GM23338 (cell line): ENCODE measurements around the gene CCL24. TPM values are rescaled to one million over a fixed set of nuclear protein-coding genes. Genes with fewer than 3 reads are reported as not detected.

ENCODE experiments used
- ATAC-seq: fragments of 200-7000 bp; cut with Tn5 transposase; 3 replicates; pipeline ENCODE4 v1.9.1; 2020
- DNase-seq: peaks from one replicate; pipeline ENCODE4 v3.0.0-alpha.2; 2015; ENCODE audit warnings: low spot score
- H2AFZ ChIP-seq: fragments of 200-600 bp; sonication (generic); 2 replicates; pipeline ENCODE4 v1.8.0; 2016; ENCODE audit warnings: antibody characterized with exemption, mild to moderate bottlenecking, moderate library complexity
- H3F3A ChIP-seq: fragments of 200-600 bp; sonication (generic); replicated peaks from 2 replicates; pipeline ENCODE4 v1.8.0; 2017; ENCODE audit warnings: antibody characterized with exemption, mixed run types, low read depth
- H3K27ac ChIP-seq: fragments of 200-600 bp; sonication (generic); 2 replicates; pipeline ENCODE4 v1.6.1; 2016; ENCODE audit warnings: low read depth
- H3K27me3 ChIP-seq: fragments of 200-600 bp; sonication (generic); 2 replicates; pipeline ENCODE4 v1.8.0; 2016; ENCODE audit warnings: mild to moderate bottlenecking, mixed run types, moderate library complexity; ENCODE audit not compliant: insufficient read depth
- H3K36me3 ChIP-seq: fragments of 200-600 bp; sonication (generic); 2 replicates; pipeline ENCODE4 v1.8.0; 2016; ENCODE audit warnings: mild to moderate bottlenecking; ENCODE audit not compliant: insufficient read depth
- H3K4me1 ChIP-seq: fragments of 200-600 bp; sonication (generic); 2 replicates; pipeline ENCODE4 v1.8.0; 2016; ENCODE audit warnings: mild to moderate bottlenecking, moderate library complexity; ENCODE audit not compliant: insufficient read depth
- H3K4me2 ChIP-seq: fragments of 200-600 bp; sonication (generic); 2 replicates; pipeline ENCODE4 v1.7.1; 2017; ENCODE audit warnings: mixed run types
- H3K4me3 ChIP-seq: fragments of 200-600 bp; sonication (generic); 2 replicates; pipeline ENCODE4 v1.6.1; 2016; ENCODE audit warnings: mixed run types
- H3K79me2 ChIP-seq: fragments of 200-600 bp; sonication (generic); replicated peaks from 2 replicates; pipeline ENCODE4 v1.8.0; 2017; ENCODE audit warnings: mild to moderate bottlenecking; ENCODE audit not compliant: insufficient read depth
- H3K9me2 ChIP-seq: fragments of 200-600 bp; sonication (generic); 2 replicates; pipeline ENCODE4 v1.8.0; 2017; ENCODE audit not compliant: insufficient read depth
- H4K20me1 ChIP-seq: fragments of 200-600 bp; sonication (generic); replicated peaks from 2 replicates; pipeline ENCODE4 v1.8.0; 2017; ENCODE audit warnings: mild to moderate bottlenecking; ENCODE audit not compliant: insufficient read depth
- H3K27ac Mint-ChIP-seq: 2 replicates; pipeline ENCODE4 v1.8.0; 2020; ENCODE audit warnings: inconsistent platforms, mild to moderate bottlenecking, moderate library complexity, mixed read lengths
- H3K27me3 Mint-ChIP-seq: 3 replicates; pipeline ENCODE4 v1.8.0; 2022; ENCODE audit warnings: low read depth, mild to moderate bottlenecking, moderate library complexity, mixed read lengths, inconsistent platforms; ENCODE audit not compliant: insufficient read depth, poor library complexity
- H3K36me3 Mint-ChIP-seq: 3 replicates; pipeline ENCODE4 v1.8.0; 2021; ENCODE audit warnings: low read depth, mild to moderate bottlenecking, inconsistent platforms, moderate library complexity, mixed read lengths
- H3K4me1 Mint-ChIP-seq: 3 replicates; pipeline ENCODE4 v1.8.0; 2020; ENCODE audit warnings: mild to moderate bottlenecking, inconsistent platforms, mixed read lengths
- H3K4me3 Mint-ChIP-seq: 3 replicates; pipeline ENCODE4 v1.8.0; 2021; ENCODE audit warnings: moderate library complexity, mild to moderate bottlenecking, inconsistent platforms, mixed read lengths
- H3K9me3 Mint-ChIP-seq: 3 replicates; pipeline ENCODE4 v1.8.0; 2020; ENCODE audit warnings: moderate library complexity, mild to moderate bottlenecking, inconsistent platforms, mixed read lengths
- CTCF ChIP-seq, 2 experiments: fragments of 200-600 bp in 1 of 2; sonication (generic) in 1 of 2; conservative IDR thresholded peaks; 2 replicates each; pipeline versions ENCODE4 v1.5.1 to v1.6.1; 2016 to 2017; ENCODE audit warnings: antibody characterized with exemption in 2 of 2, low read depth in 2 of 2, mild to moderate bottlenecking in 2 of 2, moderate library complexity in 1 of 2
- EZH2 ChIP-seq: fragments of 200-600 bp; sonication (generic); IDR thresholded peaks from one replicate; pipeline ENCODE4 v1.8.0; 2017; ENCODE audit warnings: antibody characterized with exemption, mild to moderate bottlenecking, low read depth; ENCODE audit not compliant: unreplicated experiment
- EZH2phosphoT487 ChIP-seq: fragments of 200-600 bp; sonication (generic); IDR thresholded peaks from one replicate; pipeline ENCODE4 v1.8.1; 2018; ENCODE audit warnings: antibody characterized with exemption; ENCODE audit not compliant: unreplicated experiment
- NANOG ChIP-seq: IDR thresholded peaks from 2 replicates; pipeline ENCODE4 v1.6.1; 2016; ENCODE audit warnings: antibody characterized with exemption, borderline replicate concordance
- ZNF114 ChIP-seq: fragments of 250-450 bp; sonication (Bioruptor Pico); IDR thresholded peaks from 2 replicates; pipeline ENCODE4 v1.5.0; 2020; ENCODE audit warnings: mild to moderate bottlenecking, moderate library complexity
- ZNF331 ChIP-seq: fragments of 250-450 bp; sonication (Bioruptor Pico); IDR thresholded peaks from 2 replicates; pipeline ENCODE4 v1.5.0; 2020; ENCODE audit warnings: low read depth, mild to moderate bottlenecking, moderate library complexity
- polyA plus RNA-seq: library from polyadenylated mRNA; unstranded; fragments of >200 nt; fragmentation: Nextera tagmentation; extraction: Ambion mirVana; gene quantifications from 2 replicates; pipeline ENCODE4 v1.2.1, GENCODE V29; 2016
- total RNA-seq: library from RNA; depleted of rRNA; stranded (reverse); fragments of >200 nt; shearing (Covaris generic); gene quantifications from 2 replicates; pipeline ENCODE4 v1.2.3, GENCODE V29; 2014
- TF ChIP-seq, protein P1 (sequence below): fragments of 250-450 bp; sonication (Bioruptor Pico); IDR thresholded peaks from 2 replicates; pipeline ENCODE4 v1.5.0; 2020; ENCODE audit warnings: mild to moderate bottlenecking, moderate library complexity

Gene CCL24
- total and polyA plus RNA-seq, 2 experiments from 2014 or later = not detected

DNA sequence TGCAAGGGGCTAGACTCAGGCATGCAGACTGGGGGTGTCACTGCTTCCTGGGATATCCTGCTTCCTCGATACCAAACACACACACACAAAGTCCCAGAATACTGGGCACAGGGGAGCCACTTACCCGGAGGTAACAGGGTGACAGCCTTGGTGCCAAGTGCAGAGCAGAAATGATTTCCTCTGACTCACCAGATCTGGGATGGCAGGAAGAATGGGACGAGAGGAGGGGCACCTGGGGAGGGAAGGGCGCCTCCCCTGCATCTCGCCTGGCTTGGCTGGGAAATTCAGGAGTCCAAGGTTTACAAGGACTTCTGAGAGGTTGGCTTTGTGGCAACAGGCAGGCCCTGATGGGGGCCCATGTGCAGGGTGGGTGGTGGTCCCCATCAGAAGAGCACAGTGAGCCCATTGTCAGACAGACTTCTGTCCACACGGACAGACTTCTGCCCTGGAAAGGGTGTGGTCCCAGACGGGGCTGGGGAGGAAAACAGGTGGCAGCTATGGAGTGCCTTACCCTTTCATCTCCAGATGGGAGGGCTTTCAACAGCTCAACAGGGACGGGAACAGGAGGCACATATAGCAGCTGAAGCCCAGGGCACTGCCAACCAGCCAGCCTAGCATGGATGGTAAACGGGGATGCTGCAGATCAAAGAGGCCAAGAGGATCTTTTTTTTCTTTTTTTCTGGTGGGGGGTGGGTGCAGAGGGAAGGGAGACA lies 9.7 kb upstream of the CCL24 start (continued):
- TF ChIP-seq, protein P1, sequence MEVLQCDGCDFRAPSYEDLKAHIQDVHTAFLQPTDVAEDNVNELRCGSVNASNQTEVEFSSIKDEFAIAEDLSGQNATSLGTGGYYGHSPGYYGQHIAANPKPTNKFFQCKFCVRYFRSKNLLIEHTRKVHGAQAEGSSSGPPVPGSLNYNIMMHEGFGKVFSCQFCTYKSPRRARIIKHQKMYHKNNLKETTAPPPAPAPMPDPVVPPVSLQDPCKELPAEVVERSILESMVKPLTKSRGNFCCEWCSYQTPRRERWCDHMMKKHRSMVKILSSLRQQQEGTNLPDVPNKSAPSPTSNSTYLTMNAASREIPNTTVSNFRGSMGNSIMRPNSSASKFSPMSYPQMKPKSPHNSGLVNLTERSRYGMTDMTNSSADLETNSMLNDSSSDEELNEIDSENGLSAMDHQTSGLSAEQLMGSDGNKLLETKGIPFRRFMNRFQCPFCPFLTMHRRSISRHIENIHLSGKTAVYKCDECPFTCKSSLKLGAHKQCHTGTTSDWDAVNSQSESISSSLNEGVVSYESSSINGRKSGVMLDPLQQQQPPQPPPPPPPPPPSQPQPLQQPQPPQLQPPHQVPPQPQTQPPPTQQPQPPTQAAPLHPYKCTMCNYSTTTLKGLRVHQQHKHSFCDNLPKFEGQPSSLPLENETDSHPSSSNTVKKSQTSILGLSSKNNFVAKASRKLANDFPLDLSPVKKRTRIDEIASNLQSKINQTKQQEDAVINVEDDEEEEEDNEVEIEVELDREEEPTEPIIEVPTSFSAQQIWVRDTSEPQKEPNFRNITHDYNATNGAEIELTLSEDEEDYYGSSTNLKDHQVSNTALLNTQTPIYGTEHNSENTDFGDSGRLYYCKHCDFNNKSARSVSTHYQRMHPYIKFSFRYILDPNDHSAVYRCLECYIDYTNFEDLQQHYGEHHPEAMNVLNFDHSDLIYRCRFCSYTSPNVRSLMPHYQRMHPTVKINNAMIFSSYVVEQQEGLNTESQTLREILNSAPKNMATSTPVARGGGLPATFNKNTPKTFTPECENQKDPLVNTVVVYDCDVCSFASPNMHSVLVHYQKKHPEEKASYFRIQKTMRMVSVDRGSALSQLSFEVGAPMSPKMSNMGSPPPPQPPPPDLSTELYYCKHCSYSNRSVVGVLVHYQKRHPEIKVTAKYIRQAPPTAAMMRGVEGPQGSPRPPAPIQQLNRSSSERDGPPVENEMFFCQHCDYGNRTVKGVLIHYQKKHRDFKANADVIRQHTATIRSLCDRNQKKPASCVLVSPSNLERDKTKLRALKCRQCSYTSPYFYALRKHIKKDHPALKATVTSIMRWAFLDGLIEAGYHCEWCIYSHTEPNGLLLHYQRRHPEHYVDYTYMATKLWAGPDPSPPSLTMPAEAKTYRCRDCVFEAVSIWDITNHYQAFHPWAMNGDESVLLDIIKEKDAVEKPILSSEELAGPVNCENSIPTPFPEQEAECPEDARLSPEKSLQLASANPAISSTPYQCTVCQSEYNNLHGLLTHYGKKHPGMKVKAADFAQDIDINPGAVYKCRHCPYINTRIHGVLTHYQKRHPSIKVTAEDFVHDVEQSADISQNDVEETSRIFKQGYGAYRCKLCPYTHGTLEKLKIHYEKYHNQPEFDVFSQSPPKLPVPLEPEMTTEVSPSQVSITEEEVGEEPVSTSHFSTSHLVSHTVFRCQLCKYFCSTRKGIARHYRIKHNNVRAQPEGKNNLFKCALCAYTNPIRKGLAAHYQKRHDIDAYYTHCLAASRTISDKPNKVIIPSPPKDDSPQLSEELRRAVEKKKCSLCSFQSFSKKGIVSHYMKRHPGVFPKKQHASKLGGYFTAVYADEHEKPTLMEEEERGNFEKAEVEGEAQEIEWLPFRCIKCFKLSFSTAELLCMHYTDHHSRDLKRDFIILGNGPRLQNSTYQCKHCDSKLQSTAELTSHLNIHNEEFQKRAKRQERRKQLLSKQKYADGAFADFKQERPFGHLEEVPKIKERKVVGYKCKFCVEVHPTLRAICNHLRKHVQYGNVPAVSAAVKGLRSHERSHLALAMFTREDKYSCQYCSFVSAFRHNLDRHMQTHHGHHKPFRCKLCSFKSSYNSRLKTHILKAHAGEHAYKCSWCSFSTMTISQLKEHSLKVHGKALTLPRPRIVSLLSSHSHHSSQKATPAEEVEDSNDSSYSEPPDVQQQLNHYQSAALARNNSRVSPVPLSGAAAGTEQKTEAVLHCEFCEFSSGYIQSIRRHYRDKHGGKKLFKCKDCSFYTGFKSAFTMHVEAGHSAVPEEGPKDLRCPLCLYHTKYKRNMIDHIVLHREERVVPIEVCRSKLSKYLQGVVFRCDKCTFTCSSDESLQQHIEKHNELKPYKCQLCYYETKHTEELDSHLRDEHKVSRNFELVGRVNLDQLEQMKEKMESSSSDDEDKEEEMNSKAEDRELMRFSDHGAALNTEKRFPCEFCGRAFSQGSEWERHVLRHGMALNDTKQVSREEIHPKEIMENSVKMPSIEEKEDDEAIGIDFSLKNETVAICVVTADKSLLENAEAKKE (CRISPR knock-in tag) = no peak

GRCh38 chr7:75820688-75821087 lies 7.1 kb upstream of the CCL24 start:
- Histone ChIP-seq H3K4me2 (no peak overlapping the region), H3K79me2 (no peaks in the 10 kb centered on the region), H4K20me1 (no peaks in the 10 kb centered on the region), H3K4me3 (no peak overlapping the region), H3K27ac (no peak overlapping the region), H3K36me3 (no peaks in the 10 kb centered on the region), H3K9me2 (peaks cover 8% of the 10 kb centered on the region; the same call in 1 of the 2 replicates), H2AFZ (no peak overlapping the region), H3K27me3 (no peaks in the 10 kb centered on the region), H3F3A (no peaks in the 10 kb centered on the region), H3K4me1 (no peaks in the 10 kb centered on the region)
- Mint-ChIP-seq H3K27me3 (peaks cover 7% of the 10 kb centered on the region), H3K9me3 (peaks cover 9% of the 10 kb centered on the region), H3K4me1 (no peaks in the 10 kb centered on the region), H3K27ac (no peak overlapping the region), H3K4me3 (no peak overlapping the region), H3K36me3 (no peaks in the 10 kb centered on the region)
- DNase-seq (no peak), ATAC-seq (no peak)
- TF ChIP-seq ZNF114 (no peak), ZNF331 (CRISPR knock-in tag) (no peak), CTCF (conservative IDR thresholded peaks at IDR 0.05; ENCODE audit: low read depth in 2 of 2) (no peak), NANOG (no peak), EZH2phosphoT487 (no peak), EZH2 (no peak)
- TF ChIP-seq, protein P1 (CRISPR knock-in tag) = no peak
